22Rv1 (cell line): ENCODE measurements around the gene MCOLN3.

Experiments
- H3K27ac ChIP-seq: fragments of 450-650 bp; 2 replicates; pipeline ENCODE4 v1.5.1; 2017
- ZFX ChIP-seq: fragments of 450-650 bp; IDR thresholded peaks from 2 replicates; pipeline ENCODE4 v1.6.1; 2017; ENCODE audit warnings: antibody characterized with exemption, borderline replicate concordance
- TF ChIP-seq, protein P1 (sequence below): fragments of 450-650 bp; IDR thresholded peaks from 2 replicates; pipeline ENCODE4 v1.5.1; 2017; ENCODE audit warnings: mild to moderate bottlenecking

The MCOLN3 gene

DNA sequence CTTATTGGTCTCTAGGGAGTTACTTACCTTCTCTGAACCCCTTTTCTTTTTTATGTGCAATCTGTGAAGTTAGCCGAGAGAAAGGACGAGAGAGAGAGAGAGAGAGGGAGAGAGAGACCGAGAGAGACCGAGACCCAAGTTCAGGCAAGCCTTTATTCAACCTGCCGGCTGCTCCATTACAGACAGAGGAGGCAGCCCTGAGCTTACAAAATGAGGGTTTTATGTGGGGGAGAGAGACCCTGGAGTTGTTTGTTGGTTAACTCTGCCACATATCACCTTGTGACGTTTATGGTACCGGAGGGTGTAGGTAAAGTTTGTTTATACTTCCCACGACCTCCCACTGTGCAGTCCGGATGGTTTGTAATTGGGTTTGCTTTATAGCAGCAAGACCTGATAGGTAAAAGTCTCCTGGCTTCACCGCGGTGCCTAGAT, 1.5 kb upstream of the MCOLN3 start:
- no peak overlapping the region for H3K27ac ChIP-seq
- TF ChIP-seq, protein P1, sequence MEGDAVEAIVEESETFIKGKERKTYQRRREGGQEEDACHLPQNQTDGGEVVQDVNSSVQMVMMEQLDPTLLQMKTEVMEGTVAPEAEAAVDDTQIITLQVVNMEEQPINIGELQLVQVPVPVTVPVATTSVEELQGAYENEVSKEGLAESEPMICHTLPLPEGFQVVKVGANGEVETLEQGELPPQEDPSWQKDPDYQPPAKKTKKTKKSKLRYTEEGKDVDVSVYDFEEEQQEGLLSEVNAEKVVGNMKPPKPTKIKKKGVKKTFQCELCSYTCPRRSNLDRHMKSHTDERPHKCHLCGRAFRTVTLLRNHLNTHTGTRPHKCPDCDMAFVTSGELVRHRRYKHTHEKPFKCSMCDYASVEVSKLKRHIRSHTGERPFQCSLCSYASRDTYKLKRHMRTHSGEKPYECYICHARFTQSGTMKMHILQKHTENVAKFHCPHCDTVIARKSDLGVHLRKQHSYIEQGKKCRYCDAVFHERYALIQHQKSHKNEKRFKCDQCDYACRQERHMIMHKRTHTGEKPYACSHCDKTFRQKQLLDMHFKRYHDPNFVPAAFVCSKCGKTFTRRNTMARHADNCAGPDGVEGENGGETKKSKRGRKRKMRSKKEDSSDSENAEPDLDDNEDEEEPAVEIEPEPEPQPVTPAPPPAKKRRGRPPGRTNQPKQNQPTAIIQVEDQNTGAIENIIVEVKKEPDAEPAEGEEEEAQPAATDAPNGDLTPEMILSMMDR, result peak; percentile 12; the same call in 1 of the 2 replicates
- no peak for TF ChIP-seq ZFX

DNA sequence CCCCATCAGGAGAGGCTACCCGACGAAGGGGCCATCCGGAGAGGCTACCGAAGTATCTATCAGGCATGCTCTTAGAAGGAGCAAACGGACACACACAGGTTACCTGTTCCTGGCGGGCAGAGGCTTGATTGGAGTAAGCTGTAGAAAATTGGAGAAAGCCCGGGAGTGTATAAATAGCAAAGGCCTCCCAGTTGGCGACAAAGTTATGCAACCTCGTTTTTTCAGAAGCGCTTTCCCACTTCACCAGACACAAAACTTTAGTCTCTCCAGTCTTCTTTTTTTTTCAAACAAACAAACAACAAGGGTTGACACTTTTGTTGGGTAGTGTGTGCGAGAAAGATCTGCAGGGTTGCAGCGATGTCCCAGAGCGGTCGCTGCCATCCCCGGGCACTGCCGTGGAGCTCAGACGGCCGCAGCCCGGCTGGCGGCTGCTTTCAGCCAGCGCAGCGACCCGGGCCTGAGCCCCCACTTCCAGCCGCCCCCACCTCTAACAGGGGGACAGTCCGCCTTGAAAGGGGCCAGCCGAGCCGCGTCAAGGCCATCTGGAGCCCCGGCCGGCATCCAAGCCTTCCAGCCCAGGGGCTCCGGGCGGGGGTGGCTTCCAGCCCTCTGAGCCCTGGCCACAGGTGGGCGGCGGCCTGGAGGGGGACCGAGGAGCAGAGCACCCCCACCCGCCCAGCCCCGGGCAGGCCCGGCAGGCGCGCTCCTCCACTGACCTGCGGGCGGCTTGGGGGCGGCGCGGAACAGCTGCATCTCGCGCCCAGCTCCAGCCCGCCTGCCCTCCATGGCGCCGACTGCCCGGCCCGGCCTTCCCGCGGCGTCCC, 616 bp downstream of the MCOLN3 start:
- no peak overlapping the region for H3K27ac ChIP-seq
- no peak for TF ChIP-seq ZFX
- TF ChIP-seq, protein P1, result no peak

DNA sequence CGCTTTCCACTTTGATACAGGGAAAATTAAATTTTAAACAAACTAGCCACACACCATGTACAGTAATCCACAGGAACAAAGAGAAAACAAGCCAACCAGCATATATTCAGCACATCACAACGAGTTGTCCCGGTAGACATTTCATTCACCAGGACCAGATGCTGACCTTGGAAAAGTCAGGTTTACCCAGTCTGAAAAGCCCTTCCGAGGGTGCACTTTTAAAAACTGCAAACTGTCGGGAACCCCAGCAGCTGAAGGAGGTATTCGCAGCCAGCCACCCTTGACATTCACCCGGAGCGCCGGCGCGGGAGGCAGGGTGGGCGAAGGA, 1.2 kb downstream of the MCOLN3 start:
- TF ChIP-seq, protein P1, result no peak
- no peak for TF ChIP-seq ZFX
- H3K27ac ChIP-seq, result no peak overlapping the region

DNA sequence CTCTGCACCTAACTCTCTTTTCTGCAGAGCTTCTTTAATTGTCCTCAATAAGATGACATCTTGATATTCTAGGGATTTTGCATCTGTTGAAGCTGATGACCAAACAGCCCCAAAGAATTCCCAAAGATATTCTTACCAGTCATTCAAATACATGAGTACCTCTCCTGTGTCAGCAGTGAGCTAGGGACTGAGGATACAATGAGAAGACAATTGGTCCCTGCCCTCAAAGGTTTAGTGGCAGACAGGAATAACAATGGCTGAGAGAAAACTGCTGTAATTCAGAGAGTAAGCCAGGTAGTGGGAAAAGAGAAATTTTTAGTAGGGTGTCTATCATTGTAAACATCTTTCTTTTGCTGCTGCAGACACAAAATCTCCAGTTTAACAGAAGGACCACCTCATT, 5.9 kb downstream of the MCOLN3 start:
- no peak overlapping the region for H3K27ac ChIP-seq
- TF ChIP-seq, protein P1, result no peak
- no peak for TF ChIP-seq ZFX

DNA sequence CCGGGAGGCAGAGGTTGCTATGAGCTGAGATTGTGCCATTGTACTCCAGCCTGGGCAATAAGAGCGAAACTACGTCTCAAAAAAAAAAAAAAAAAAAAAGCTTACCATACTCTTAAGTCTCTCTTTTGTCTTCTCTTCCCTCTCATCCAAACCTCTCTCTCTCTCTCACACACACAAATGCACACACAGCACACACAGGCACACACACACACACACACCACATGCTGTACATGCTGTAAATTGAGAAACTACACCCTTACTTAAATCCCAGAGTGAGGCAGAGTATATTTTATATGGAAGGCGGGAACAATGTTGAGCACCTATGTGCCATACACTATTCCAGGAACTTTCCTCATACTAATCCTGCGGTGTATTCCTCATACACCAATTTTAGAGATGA, 6.5 kb downstream of the MCOLN3 start:
- TF ChIP-seq ZFX, result no peak
- TF ChIP-seq, protein P1, result no peak
- no peak overlapping the region for H3K27ac ChIP-seq

DNA sequence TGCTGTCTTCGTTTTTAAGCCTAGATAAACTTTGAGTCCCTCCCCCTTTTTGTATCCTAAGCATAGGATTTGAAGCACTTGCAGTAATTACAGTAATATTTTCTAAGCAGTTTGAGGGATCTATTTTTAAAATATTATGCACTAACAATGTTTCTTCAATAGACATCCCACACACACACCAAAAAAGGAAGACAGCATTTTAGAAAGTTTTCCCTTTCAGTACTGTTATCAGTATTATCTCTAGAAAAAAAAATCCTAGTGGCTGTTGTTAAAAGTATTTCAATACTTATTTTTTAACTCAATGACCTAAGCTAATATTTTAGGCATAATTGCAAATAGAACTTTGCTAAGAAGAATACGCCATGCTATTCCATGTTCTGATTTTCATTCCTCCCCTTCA, 15.1 kb downstream of the MCOLN3 start:
- H3K27ac ChIP-seq, result no peak overlapping the region
- TF ChIP-seq ZFX, result no peak
- TF ChIP-seq, protein P1, result no peak

DNA sequence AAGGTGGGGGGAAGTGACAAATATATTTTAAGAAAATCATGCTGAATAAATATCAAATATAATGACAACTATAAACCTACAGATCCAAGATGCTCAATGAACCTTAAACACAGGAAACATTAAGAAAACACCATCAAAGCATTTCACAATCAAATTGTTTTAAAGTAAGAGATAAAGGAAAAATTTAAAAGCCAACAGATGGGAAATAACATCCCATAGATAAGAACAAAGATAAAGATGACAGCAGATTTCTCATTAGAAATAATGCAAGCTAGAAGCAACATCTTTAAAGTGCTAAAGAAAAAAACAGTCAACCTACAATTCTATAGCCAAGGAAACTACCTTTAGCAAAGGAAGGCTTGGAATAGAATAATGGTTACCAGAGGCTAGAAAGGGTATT, 17.8 kb downstream of the MCOLN3 start:
- no peak overlapping the region for H3K27ac ChIP-seq
- TF ChIP-seq, protein P1, result no peak
- TF ChIP-seq ZFX, result no peak
